GM18507 (cell line): ENCODE results near the gene SYNCRIP.
"Not testable (repeated sequence)": the region's sequence is repeated elsewhere in the genome, so short reads cannot be mapped to it uniquely, and the experiment has no call there.

ENCODE experiments used
- DNase-seq: peaks from one replicate; pipeline ENCODE4 v3.0.0; 2011; ENCODE audit warnings: low read depth; ENCODE audit not compliant: insufficient read length; ENCODE audit errors: extremely low spot score
- FAIRE-seq: peaks from 2 replicates; lab custom pipeline; 2011; peaks lifted over from hg19 to GRCh38; lab: Jason Lieb, UNC

Gene SYNCRIP

DNA sequence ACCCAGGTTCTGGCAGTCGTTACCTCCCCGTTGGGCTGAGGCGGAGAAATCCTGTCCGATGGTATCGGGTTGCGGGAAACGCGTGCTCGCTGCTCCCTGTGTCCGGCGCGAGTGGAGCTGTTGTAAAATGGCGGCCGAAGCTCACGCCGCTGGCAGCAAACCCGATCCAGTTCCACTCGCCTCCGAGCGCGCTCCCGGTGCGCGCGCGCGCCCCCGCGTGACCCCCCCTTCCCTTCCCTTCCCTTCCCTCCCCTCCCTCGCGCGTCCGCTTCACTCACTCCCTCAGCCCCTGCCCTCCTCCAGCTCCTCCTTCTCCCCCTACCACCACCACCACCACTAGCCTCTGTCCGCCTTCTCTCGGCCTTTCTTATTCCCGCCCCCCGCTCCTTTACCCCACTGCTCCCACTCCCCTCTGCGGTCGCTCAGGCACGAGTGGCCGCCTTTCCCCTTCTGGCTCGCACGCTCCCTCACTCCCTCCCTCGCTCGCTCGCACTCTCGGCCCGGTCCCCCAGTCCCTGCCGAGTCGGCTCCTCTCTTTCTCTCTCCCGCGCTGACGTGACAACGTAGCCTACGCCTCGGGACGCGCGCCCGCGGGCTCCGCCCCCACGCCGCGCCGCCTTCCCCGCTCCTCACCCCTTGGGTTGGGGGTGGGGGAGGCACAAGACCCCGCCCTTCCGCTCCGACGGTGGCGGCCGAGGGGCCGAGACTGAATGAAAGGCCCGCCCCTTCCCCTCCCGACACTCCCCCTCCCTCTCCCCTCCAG is at the start of gene SYNCRIP:
SYNCRIP (minus strand) TSS at position 113 of the 763 bp plus-strand sequence. CDS start 1,447 bp downstream, outside the sequence.
- peak; percentile 76 for DNase-seq
- FAIRE-seq = peak; percentile 96

- DNase-seq (no peak), FAIRE-seq (no peak)
Measured at GRCh38 chr6:85691478-85691877, 48.8 kb upstream of the SYNCRIP start.

- DNase-seq = no peak
- no peak for FAIRE-seq
Measured at GRCh38 chr6:85690071-85690470, 47.4 kb upstream of the SYNCRIP start.

DNA sequence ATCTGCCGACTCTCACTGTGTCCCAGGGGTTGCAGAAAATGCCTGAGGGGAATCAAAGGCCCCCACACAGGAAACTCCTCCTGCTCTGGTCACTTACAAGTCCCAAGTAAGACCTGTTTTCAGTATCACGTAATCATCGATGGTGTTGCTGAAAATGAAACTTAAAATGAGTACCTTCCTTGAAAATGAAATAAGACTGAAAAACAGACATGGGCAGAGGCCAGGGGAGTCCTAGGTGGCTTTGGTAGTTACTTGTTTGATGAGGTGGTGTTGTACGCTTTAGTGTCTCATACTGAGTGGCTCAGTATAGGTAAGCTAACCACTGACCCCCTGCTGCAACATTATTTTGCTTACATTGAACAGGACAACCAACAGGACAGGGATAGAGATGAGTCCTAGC is 43.0 kb upstream of the SYNCRIP start:
- DNase-seq (peak; percentile 36), FAIRE-seq (peak; percentile 85)

- FAIRE-seq = no peak
- DNase-seq = no peak
Measured at GRCh38 chr6:85684809-85685171, 42.1 kb upstream of the SYNCRIP start.

DNA sequence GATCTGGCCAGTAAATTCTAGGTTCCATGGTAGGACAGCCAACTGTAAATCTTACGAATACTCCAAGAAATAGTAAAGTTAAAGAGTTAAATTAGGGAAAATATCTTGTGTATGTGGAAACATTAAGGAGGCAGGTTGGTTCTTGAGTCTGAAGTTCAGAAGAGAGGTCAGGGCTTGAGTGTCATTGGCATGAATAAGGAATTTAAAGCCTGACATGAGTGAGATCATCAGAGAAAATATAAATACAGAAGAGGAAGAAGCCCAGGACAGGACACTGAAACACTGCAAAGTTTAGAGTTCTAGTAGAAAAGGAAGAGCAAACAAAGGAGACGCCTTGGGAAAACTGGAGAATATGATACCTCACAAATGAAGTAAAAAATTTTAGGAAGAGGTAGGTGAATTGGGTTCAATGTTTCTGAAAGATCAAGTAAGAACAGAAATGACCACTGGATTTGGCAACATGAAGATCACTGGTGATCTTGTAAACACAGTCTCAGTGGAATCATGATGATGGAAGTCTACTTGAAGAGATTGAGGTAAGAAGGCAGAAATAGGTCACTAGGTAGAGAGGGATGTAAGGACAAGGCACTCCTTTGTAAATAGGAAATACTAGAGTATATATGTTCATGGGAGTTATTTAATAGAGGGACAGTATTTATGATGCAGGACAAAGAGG is 41.6 kb upstream of the SYNCRIP start:
- no peak for FAIRE-seq
- no peak for DNase-seq

- not testable (repeated sequence) for DNase-seq, FAIRE-seq
Measured at GRCh38 chr6:85681899-85682298, 39.2 kb upstream of the SYNCRIP start.

- FAIRE-seq (no peak), DNase-seq (no peak)
Measured at GRCh38 chr6:85680388-85680787, 37.7 kb upstream of the SYNCRIP start.

DNA sequence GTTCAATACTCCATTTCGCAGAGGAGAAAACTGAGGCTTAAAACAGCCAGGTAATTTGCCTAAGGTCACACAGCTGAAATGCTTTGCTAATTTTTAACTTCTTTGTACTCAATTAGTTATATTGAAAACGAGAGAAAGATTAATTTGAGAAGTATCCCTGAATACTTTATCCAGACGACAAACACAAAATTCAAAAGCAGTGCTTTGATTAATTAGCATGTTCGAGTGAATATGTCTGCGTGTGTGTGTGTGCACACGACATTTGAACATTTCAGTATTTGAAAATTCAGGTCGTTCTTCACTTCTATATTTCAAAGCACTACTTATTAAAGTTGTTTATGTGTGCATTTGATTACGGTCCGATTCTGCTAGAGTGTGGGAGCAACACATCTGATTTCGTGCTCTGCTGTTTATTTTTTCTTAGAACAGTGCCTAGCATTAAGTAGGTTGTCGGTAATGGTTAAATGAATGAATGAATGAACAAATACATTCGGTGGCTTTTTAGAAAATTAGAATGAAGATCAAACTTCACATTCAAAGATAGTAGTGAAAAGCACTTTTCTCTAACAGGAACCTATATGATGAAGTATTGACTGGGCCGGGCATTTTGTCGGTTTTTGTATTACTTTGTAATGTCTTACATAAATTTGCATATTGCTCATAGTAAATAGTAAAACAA is 36.9 kb upstream of the SYNCRIP start:
- FAIRE-seq = no peak
- no peak for DNase-seq

DNA sequence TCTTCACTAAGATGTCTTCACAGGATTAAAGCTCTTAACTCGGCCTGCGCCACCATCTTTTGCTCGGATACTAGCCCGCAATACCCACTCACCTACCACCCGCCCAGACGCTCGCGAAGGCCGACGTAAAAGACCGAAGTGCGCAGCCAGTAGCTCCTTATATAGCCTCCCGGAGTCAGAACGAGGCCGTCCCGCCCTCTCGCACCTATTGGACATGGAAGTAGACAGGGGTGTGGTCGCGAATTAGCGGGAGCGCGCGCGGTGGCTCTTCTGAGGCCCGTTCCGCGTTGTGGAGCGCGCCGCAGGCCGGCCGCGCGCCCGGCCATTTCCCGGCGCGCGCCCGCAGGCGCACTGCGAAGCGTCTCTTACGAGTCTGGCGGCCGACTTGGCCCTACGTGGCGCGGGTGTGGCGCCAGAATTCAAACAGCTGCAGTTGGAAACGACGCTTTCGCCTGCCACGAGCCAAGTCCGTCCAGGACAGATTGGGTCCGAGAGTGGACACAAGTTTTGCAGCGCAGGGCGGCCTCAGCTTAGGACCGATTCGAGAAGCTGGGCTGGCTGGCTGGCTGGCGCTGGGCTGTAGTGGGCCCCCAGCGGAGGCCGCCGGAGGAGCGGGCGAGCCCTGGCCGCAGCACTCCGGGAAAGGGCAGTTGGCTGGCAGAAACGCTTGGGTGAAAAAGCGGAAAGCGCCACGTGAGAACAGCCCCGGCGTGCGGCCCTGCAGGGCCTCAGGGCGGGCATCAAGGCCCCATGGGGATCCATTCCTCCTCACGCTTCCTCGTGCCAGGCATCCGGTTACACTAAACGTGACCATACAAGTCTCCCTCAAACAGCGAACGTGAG is 36.1 kb upstream of the SYNCRIP start:
- DNase-seq (peak; percentile 82), FAIRE-seq (peak; percentile 95)

GRCh38 chr6:85678026-85678601 is 35.4 kb upstream of the SYNCRIP start:
- no peak for DNase-seq
- FAIRE-seq = no peak

- FAIRE-seq (peak; percentile 41), DNase-seq (no peak)
Measured at GRCh38 chr6:85677234-85677956, 34.7 kb upstream of the SYNCRIP start.

DNA sequence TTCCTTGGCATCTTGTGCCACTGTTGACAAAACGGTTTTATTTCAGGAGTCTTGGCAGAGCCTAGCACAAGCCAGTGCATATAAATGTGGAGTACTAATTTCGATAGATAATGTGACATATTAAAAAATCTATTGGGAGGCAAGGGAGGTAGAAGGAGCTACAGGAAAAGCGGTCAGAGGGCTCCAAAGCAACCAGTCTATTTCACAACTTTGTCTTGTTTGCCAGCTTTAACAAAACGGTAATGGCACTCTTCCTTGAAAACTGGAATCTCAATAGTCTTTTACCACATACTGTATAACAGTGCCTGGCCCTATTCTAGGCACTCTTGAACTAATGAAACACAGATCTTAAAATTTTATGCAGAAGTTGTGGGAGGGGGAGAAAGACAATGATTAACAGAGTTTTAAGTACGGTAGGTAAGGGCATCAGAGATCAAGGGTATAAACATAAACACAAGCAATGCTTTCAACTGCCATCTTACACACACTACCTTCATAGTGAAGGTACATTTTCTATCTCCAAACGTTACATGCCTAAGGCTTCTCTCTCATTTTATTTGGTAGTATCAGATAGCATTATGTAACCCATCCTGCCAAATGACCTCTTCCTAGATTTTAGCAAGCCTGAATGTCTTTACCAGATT is 33.5 kb upstream of the SYNCRIP start:
- DNase-seq (no peak), FAIRE-seq (peak; percentile 45)

GRCh38 chr6:85675030-85675819 is 32.5 kb upstream of the SYNCRIP start:
- no peak for FAIRE-seq
- DNase-seq = no peak

DNA sequence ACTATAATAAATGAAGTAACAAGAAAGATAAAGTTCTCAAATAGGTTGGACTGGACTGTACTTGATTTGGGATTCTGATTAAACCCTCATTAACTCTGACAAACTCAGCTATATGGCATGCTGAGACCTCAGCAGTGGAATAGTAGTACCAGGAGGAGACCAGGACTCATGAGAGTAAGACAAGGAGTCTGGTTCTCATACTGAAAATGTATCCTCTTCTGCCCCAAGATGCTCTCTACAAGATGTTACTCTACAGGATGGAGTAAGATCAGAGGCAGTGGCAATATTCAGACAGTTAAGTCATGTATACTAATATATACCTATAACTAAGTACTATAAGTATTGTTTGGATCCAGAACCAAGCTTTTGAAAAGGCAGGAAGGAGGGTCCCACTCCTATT is 31.9 kb upstream of the SYNCRIP start:
- FAIRE-seq = no peak
- no peak for DNase-seq

DNA sequence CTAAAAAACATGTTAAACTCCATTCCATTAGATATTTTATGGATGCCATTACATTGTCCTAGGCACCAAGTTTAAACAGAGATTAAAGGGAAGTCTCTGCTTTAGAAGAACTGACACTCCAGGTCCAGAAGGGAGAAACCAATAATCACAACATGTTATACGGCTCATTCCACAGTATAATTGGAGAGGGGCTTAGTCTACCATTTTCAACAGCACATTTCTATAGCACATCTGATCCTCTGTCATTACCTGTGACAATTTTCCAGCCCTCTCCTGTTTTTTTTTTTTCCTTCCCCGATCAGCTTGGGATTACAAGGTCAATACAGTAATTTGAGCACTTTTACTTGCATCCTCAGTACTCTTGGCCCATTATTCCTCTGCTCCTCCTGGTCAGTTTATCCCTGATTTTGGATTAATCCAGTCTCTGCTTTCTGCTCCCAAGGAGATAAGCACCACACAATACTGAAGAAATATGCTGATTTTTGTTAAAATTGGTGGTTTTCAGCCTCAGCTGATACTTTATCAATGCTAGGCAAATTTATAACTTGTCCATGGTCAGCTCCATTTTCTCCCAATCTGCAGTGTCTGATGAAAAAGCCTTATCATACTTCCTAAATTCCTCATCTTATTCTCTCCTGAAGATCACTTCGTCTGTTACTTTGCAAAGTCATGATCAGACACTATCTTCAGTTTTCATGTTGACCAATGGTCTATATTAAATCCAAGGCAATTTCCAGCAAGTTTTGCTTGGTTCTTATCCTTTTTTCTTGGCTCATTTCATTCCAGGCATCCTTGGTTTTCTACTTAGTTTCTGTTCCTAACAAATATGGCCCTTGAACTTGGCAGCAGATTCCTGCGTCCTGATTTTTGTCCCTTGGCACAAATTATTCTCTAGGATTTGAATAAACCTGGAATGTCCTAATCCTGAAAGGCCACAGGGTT is 30.8 kb upstream of the SYNCRIP start:
- FAIRE-seq = no peak

More for the DNA sequence above, 30.8 kb upstream of the SYNCRIP start:
- no peak for DNase-seq
